Measurements from ENCODE around the gene LSG1. TPM values are rescaled to one million over a fixed set of nuclear protein-coding genes. Genes with fewer than 3 reads are reported as not detected.

The LSG1 gene
- total RNA-seq, 1 experiment from 2014 or later: 39.7 TPM

DNA sequence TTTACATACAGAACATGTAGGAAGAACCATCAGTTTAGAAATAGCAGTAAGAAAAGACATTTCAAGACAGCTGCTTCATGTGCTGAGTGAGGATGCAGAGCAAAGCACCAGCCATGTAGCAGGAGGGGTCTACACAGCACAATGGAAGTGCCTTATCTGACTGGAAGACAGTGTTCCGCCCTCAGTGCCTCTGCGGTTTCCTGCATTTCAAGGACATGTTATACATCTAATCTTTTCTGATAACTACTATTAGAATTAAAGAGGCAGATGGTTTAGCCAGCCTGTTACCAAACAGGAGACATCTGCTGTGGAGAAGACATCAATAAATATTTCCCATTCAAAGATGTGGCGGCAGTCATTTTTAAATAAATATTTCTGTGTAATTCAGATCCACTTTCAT lies 10.6 kb downstream of the LSG1 start:
- intact Hi-C loops (cut with micrococcal nuclease): no loop called here
- Histone ChIP-seq H3K27ac (ENCODE audit: low read depth, low read length) (no peak overlapping the region), H3K4me2 (ENCODE audit: low read length) (no peak overlapping the region), H3K79me2 (ENCODE audit: insufficient read depth, low read length) (peaks cover 41% of the 10 kb centered on the region; the same call in 1 of the 2 replicates), H4K20me1 (ENCODE audit: insufficient read depth) (peaks cover 4% of the 10 kb centered on the region; the same call in 1 of the 2 replicates), H2AFZ (ENCODE audit: low read depth, low read length, poor library complexity, severe bottlenecking) (no peak overlapping the region), H3K9me3 (ENCODE audit: control insufficient read depth in 1 of 2, insufficient read depth in 1 of 2, low read depth in 1 of 2, low read length in 2 of 2) (no peaks in the 10 kb centered on the region), H3K9ac (ENCODE audit: low read length) (no peak overlapping the region), H3K36me3 (ENCODE audit: control insufficient read depth in 1 of 2, insufficient read depth in 2 of 2, low read length in 2 of 2) (peaks cover 32 to 34% of the 10 kb centered on the region in 2 experiments; a peak in 3 of 4 replicates), H3K4me1 (ENCODE audit: control insufficient read depth in 1 of 2, insufficient read depth in 2 of 2, low read length in 2 of 2) (no peaks in the 10 kb centered on the region), H3K4me3 (replicated peaks in 1 of 2; ENCODE audit: low read depth in 1 of 2, low read length in 2 of 2) (no peak overlapping the region), H3K9me2 (ENCODE audit: insufficient read depth) (no peaks in the 10 kb centered on the region), H3K27me3 (ENCODE audit: insufficient read depth, low read length) (no peaks in the 10 kb centered on the region)
- RAD21 ChIA-PET (ENCODE audit: low non-redundant PET in 1 of 2, low total read pairs in 2 of 2, uncharacterized antibody in 2 of 2, unreplicated experiment in 2 of 2): no interaction called here
- no TSS peak for BruUV-seq (replicated peaks)
- TF ChIP-seq, protein P1, sequence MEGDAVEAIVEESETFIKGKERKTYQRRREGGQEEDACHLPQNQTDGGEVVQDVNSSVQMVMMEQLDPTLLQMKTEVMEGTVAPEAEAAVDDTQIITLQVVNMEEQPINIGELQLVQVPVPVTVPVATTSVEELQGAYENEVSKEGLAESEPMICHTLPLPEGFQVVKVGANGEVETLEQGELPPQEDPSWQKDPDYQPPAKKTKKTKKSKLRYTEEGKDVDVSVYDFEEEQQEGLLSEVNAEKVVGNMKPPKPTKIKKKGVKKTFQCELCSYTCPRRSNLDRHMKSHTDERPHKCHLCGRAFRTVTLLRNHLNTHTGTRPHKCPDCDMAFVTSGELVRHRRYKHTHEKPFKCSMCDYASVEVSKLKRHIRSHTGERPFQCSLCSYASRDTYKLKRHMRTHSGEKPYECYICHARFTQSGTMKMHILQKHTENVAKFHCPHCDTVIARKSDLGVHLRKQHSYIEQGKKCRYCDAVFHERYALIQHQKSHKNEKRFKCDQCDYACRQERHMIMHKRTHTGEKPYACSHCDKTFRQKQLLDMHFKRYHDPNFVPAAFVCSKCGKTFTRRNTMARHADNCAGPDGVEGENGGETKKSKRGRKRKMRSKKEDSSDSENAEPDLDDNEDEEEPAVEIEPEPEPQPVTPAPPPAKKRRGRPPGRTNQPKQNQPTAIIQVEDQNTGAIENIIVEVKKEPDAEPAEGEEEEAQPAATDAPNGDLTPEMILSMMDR (IDR thresholded peaks at IDR 0.05 in 2 of 3, conservative IDR thresholded peaks at IDR 0.05 in 1 of 3; ENCODE audit: borderline replicate concordance in 1 of 3, insufficient read depth in 1 of 3, low read depth in 2 of 3, low read length in 2 of 3): no peak
- TF ChIP-seq SP1 (IDR thresholded peaks at IDR 0.05; ENCODE audit: low read depth): no peak
- TF ChIP-seq ZNF274 (IDR thresholded peaks at IDR 0.05; ENCODE audit: low read depth, low read length): no peak
- TF ChIP-seq REST (IDR thresholded peaks at IDR 0.05; ENCODE audit: low read depth): no peak
- no peak for TF ChIP-seq SIN3A (IDR thresholded peaks at IDR 0.05; ENCODE audit: low read depth)
- no peak for TF ChIP-seq POLR2AphosphoS5 (IDR thresholded peaks at IDR 0.05; ENCODE audit: low read depth, low read length)
- no peak for TF ChIP-seq MAX (IDR thresholded peaks at IDR 0.05)
- no peak for TF ChIP-seq ELF1 (IDR thresholded peaks at IDR 0.05; ENCODE audit: borderline replicate concordance, low read depth)
- TF ChIP-seq CEBPB (IDR thresholded peaks at IDR 0.05; ENCODE audit: low read depth): no peak
- no peak for TF ChIP-seq POLR2A (IDR thresholded peaks at IDR 0.05; ENCODE audit: borderline replicate concordance, extremely low read depth, insufficient read depth, insufficient read length)
- TF ChIP-seq EZH2phosphoT487 (IDR thresholded peaks at IDR 0.05; ENCODE audit: borderline replicate concordance): no peak
- no peak for TF ChIP-seq EGR1 (IDR thresholded peaks at IDR 0.05; ENCODE audit: low read depth)
- TF ChIP-seq, protein P2, sequence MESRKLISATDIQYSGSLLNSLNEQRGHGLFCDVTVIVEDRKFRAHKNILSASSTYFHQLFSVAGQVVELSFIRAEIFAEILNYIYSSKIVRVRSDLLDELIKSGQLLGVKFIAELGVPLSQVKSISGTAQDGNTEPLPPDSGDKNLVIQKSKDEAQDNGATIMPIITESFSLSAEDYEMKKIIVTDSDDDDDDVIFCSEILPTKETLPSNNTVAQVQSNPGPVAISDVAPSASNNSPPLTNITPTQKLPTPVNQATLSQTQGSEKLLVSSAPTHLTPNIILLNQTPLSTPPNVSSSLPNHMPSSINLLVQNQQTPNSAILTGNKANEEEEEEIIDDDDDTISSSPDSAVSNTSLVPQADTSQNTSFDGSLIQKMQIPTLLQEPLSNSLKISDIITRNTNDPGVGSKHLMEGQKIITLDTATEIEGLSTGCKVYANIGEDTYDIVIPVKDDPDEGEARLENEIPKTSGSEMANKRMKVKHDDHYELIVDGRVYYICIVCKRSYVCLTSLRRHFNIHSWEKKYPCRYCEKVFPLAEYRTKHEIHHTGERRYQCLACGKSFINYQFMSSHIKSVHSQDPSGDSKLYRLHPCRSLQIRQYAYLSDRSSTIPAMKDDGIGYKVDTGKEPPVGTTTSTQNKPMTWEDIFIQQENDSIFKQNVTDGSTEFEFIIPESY (IDR thresholded peaks at IDR 0.05; ENCODE audit: extremely low read depth, insufficient replicate concordance, low read length): no peak
- TF ChIP-seq ATF3 (IDR thresholded peaks at IDR 0.05): no peak
- no peak for TF ChIP-seq RAD21 (IDR thresholded peaks at IDR 0.05; ENCODE audit: low read depth)
- TF ChIP-seq SRF (IDR thresholded peaks at IDR 0.05; ENCODE audit: low read depth): no peak
- no peak for TF ChIP-seq TCF7L2 (IDR thresholded peaks at IDR 0.05; ENCODE audit: borderline replicate concordance, extremely low read depth, insufficient read depth, insufficient read length)
- no peak for TF ChIP-seq EZH2 (IDR thresholded peaks at IDR 0.05)
- no peak for TF ChIP-seq YY1 (IDR thresholded peaks at IDR 0.05; ENCODE audit: extremely low read depth, insufficient replicate concordance, low read depth, low read length)
- TF ChIP-seq ZFX (IDR thresholded peaks at IDR 0.05): no peak
- CTCF ChIA-PET: interaction anchor here (4.1 kb wide), 1 partner anchor 10 kb away, joined by 14 read pairs; the partner anchor contains the start of gene LSG1
- POLR2A ChIA-PET: no interaction called here
- DNase-seq (ENCODE audit: low read depth, low spot score) (no peak), ATAC-seq (no peak)

Data from HCT116 (cell line).